C4-2B (cell line): ENCODE results near the gene TBC1D3H.
"Not testable (repeated sequence)": the region's sequence is repeated elsewhere in the genome, so short reads cannot be mapped to it uniquely, and the experiment has no call there.

Experiments
- CTCF ChIP-seq: fragments of 450-650 bp; conservative IDR thresholded peaks from 2 replicates; pipeline ENCODE4 v1.5.1; 2017; ENCODE audit warnings: mild to moderate bottlenecking
- ZFX ChIP-seq: fragments of 450-650 bp; IDR thresholded peaks from 2 replicates; pipeline ENCODE4 v1.6.1; 2017

- TF ChIP-seq CTCF, ZFX: not testable (repeated sequence)
Observed at GRCh38 chr17:36415180-36415941, 27.1 kb upstream of the TBC1D3H start.
